HepG2 (cell line): ENCODE measurements around the gene RXYLT1. TPM values are rescaled to one million over a fixed set of nuclear protein-coding genes. Genes with fewer than 3 reads are reported as not detected.

Experiments used
- ATAC-seq: fragments of 200-7000 bp; cut with Tn5 transposase; 3 replicates; pipeline ENCODE4 v1.9.1; 2020; ENCODE audit warnings: mild to moderate bottlenecking, moderate library complexity
- BruUV-seq: library from RNA; stranded (reverse); fragments of 400-500 nt; replicated peaks from 2 replicates; lab custom pipeline; 2021; lab: Mats Ljungman, UMichigan
- CTCF ChIA-PET: fragments of 300-600 bp; formaldehyde crosslinking; extraction: SDS; loops from one replicate; lab custom pipeline; 2021; ENCODE audit warnings: low total read pairs, inconsistent platforms, low intra/inter-chr PET ratio; lab: Yijun Ruan, JAX
- POLR2A ChIA-PET: fragments of 350-600 bp; sonication (Branson Sonifier 250); formaldehyde crosslinking; loops from one replicate; lab custom pipeline; 2020; ENCODE audit warnings: antibody characterized with exemption, inconsistent platforms; lab: Yijun Ruan, JAX
- DNase-seq: peaks from one replicate; pipeline ENCODE4 v3.0.0-alpha.2; 2015; ENCODE audit warnings: low spot score
- FAIRE-seq: peaks from 3 replicates; lab custom pipeline; 2011; peaks lifted over from hg19 to GRCh38; lab: Jason Lieb, UNC
- H2AFZ ChIP-seq: one replicate; pipeline ENCODE4 v1.6.1; 2011; ENCODE audit warnings: low read length, inconsistent platforms
- H3K27ac ChIP-seq: fragments of 300-600 bp; 3 replicates; pipeline ENCODE4 v1.8.0; 2011; ENCODE audit warnings: mixed run types, mild to moderate bottlenecking, mixed read lengths, low read length, inconsistent platforms; ENCODE audit not compliant: insufficient read depth; ENCODE audit errors: extremely low read length
- H3K27me3 ChIP-seq, 2 experiments: fragments of 200-600 bp in 1 of 2; 2 replicates in 1 of 2; 3 replicates in 1 of 2; pipeline versions ENCODE4 v1.6.0 to v1.8.0; 2011; ENCODE audit warnings: low read length in 2 of 2, mild to moderate bottlenecking in 2 of 2, moderate library complexity in 2 of 2, inconsistent platforms in 1 of 2; ENCODE audit not compliant: insufficient read depth in 2 of 2, control insufficient read depth in 1 of 2
- H3K36me3 ChIP-seq, 2 experiments: fragments of 200-600 bp in 1 of 2; replicated peaks in 1 of 2; 2 replicates in 1 of 2; 3 replicates in 1 of 2; pipeline versions ENCODE4 v1.5.1 to v1.8.0; 2011; ENCODE audit warnings: low read length in 2 of 2, inconsistent platforms in 1 of 2; ENCODE audit not compliant: insufficient read depth in 2 of 2, control insufficient read depth in 1 of 2
- H3K4me1 ChIP-seq: 2 replicates; pipeline ENCODE4 v1.5.1; 2012; ENCODE audit warnings: low read length, inconsistent platforms; ENCODE audit not compliant: insufficient read depth
- H3K4me2 ChIP-seq: 2 replicates; pipeline ENCODE4 v1.6.0; 2011; ENCODE audit warnings: low read depth, low read length, inconsistent platforms
- H3K4me3 ChIP-seq, 3 experiments: fragments of 200-600 bp in 1 of 3; sonication (generic), shearing (Covaris generic) in 1 of 3; replicated peaks in 1 of 3; 2 replicates each; pipeline ENCODE4 v1.5.1; 2011 to 2016; ENCODE audit warnings: low read length in 3 of 3, inconsistent platforms in 2 of 3, low read depth in 2 of 3, mild to moderate bottlenecking in 2 of 3, control low read depth in 1 of 3, mixed read lengths in 1 of 3; ENCODE audit not compliant: insufficient read depth in 1 of 3
- H3K79me2 ChIP-seq: one replicate; pipeline ENCODE4 v1.6.1; 2011; ENCODE audit warnings: low read length, inconsistent platforms; ENCODE audit not compliant: insufficient read depth
- H3K9ac ChIP-seq: 2 replicates; pipeline ENCODE4 v1.6.0; 2011; ENCODE audit warnings: mild to moderate bottlenecking, low read depth, low read length, inconsistent platforms; ENCODE audit not compliant: insufficient read depth
- H3K9me3 ChIP-seq: 2 replicates; pipeline ENCODE4 v1.5.1; 2012; ENCODE audit warnings: mild to moderate bottlenecking, low read length
- H4K20me1 ChIP-seq: 2 replicates; pipeline ENCODE4 v1.6.0; 2011; ENCODE audit warnings: inconsistent platforms, mild to moderate bottlenecking, low read length, moderate library complexity; ENCODE audit not compliant: insufficient read depth
- FOXA1 ChIP-seq, 2 experiments: fragments of 450-650 bp in 1 of 2; sonication (generic) in 1 of 2; formaldehyde crosslinking in 1 of 2; IDR thresholded peaks; 2 replicates each; pipeline versions ENCODE4 v1.4.0 to v1.6.1; 2016 to 2020; ENCODE audit warnings: missing genetic modification reagents in 1 of 2
- KAT2B ChIP-seq: fragments of 150-350 bp; IDR thresholded peaks from 2 replicates; pipeline ENCODE4 v1.6.1; 2014; ENCODE audit warnings: low read depth, low read length, borderline replicate concordance
- NFYB ChIP-seq: sonication (generic); formaldehyde crosslinking; IDR thresholded peaks from 2 replicates; pipeline ENCODE4 v1.4.0; 2020; ENCODE audit warnings: missing genetic modification reagents
- POLR2AphosphoS2 ChIP-seq: IDR thresholded peaks from 2 replicates; pipeline ENCODE4 v1.6.1; 2011; ENCODE audit warnings: low read depth, low read length, improper control_type of control experiment
- TSC22D2 ChIP-seq: sonication (generic); formaldehyde crosslinking; IDR thresholded peaks from 2 replicates; pipeline ENCODE4 v1.5.1; 2020; ENCODE audit warnings: missing genetic modification reagents, mild to moderate bottlenecking, borderline replicate concordance
- ZNF44 ChIP-seq: sonication (generic); formaldehyde crosslinking; IDR thresholded peaks from 2 replicates; pipeline ENCODE4 v1.5.1; 2020; ENCODE audit warnings: mild to moderate bottlenecking, missing genetic modification reagents
- ZNF644 ChIP-seq: IDR thresholded peaks from 2 replicates; pipeline ENCODE4 v1.6.1; 2016; ENCODE audit warnings: low read depth
- ZNF672 ChIP-seq: sonication (generic); formaldehyde crosslinking; IDR thresholded peaks from 2 replicates; pipeline ENCODE4 v1.8.1; 2022; ENCODE audit warnings: missing genetic modification reagents
- ZSCAN22 ChIP-seq: sonication (generic); formaldehyde crosslinking; IDR thresholded peaks from 2 replicates; pipeline ENCODE4 v1.4.0; 2020; ENCODE audit warnings: mild to moderate bottlenecking, missing genetic modification reagents
- WGBS: methylation state at CpG from one replicate; pipeline ENCODE4 v1.1.6; 2017; ENCODE audit warnings: low lambda C conversion rate; 5-methylcytosine and 5-hydroxymethylcytosine counted together
- in situ Hi-C: cut with HindIII; loops from 2 replicates; pipeline ENCODE4 v1.10.0; 2017; ENCODE audit warnings: low pct_unique_long_range_greater_than_20kb; ENCODE audit not compliant: extremely low pct_ligation_motif_present
- intact Hi-C: fragments of 100-400 bp; cut with micrococcal nuclease; formaldehyde crosslinking; loops from one replicate; pipeline ENCODE4 v1.10.0; 2022; ENCODE audit not compliant: unreplicated experiment
- polyA plus RNA-seq, 8 experiments: library from polyadenylated mRNA; depleted of rRNA in 3 of 8; stranded (reverse) in 7 of 8; unstranded in 1 of 8; fragments of >200 nt; fragmentation: Illumina TruSeq in 4 of 8; extraction: Trizol in 4 of 8; gene quantifications; 2 replicates each; pipeline versions ENCODE4 v1.2.1 to v1.2.3, GENCODE V29; 2011 to 2016; ENCODE audit warnings: low read depth in 4 of 8, missing spikeins in 1 of 8, mixed read lengths in 1 of 8; ENCODE audit not compliant: insufficient read depth in 1 of 8
- total RNA-seq, 5 experiments: library from RNA; depleted of rRNA; stranded (reverse); fragments of >200 nt; fragmentation: Illumina TruSeq; extraction: Trizol; gene quantifications; 2 replicates each; pipeline ENCODE4 v1.2.3, GENCODE V29; 2016; ENCODE audit warnings: low read depth in 1 of 5
- TF ChIP-seq, protein P1 (sequence below): sonication (generic); formaldehyde crosslinking; IDR thresholded peaks from 2 replicates; pipeline ENCODE4 v1.4.0; 2020; ENCODE audit warnings: missing genetic modification reagents

The RXYLT1 gene
- total and polyA plus RNA-seq, 2 of the 13 experiments (the other 11 are each of a cell fraction or from before 2014, with no cell fraction given), result 8.3 to 15.5 TPM

DNA sequence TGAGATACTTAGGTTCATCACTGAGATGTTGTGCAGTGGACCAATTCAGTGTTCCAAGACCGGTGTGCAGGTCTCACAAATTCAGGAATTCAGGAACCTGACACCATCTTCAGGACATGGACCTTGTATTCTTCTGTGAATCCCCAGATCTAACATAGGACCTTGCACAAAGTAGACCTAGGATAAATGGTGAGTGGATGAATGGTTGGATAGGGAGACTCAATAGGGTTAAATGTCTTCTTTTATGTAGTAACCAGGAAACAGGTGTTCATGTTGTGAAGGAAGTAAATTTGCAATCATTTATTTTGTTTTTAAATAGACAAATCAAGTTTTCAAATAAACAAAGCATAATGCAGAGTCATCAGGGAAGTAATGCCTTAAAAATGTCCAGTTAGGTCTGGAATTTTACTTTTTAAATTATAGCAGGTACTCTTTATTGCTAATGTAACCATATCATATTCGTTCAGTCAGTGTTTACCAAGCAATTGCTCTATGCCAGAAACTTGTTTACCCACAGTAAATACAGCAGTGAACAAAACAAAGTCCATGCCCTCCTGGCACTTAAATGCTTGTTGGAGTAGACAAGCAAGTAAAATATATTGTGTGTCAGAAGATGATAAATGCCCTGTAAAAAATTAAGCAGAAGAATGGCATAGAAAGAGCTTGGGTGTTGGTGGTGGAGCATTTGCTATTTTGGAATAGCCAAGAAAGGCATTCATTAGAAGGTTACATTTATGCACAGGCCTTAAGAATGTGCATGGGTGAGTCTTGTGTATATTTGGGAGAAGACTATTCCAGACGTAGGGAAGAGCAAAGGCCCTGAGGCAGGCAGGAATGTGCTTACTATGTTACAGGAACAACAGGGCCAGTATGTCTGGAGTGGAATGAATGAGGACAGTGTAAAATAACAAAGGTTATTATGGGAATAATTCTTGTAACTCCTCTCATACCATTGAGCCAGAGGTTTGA is 26.3 kb downstream of the RXYLT1 start (continued):
- TF ChIP-seq KAT2B (no peak), ZNF44 (no peak), FOXA1 (IDR thresholded peaks at IDR 0.05) (peak; percentile 93), FOXA1 (CRISPR knock-in tag; IDR thresholded peaks at IDR 0.05) (peak; percentile 70), NFYB (CRISPR knock-in tag) (no peak), ZSCAN22 (no peak)
- TF ChIP-seq, all 625 proteins: peak for 26

DNA sequence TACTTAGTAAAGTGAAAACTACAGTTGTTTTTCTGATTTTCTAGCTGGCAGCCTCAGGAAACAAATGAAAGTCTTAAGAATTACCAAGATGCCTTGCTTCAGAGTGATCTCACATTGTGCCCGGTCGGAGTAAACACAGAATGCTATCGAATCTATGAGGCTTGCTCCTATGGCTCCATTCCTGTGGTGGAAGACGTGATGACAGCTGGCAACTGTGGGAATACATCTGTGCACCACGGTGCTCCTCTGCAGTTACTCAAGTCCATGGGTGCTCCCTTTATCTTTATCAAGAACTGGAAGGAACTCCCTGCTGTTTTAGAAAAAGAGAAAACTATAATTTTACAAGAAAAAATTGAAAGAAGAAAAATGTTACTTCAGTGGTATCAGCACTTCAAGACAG is 28.9 kb downstream of the RXYLT1 start:
- 93% methylated on average over 5 of the region's 5 CpGs for whole genome bisulfite sequencing
- no peak overlapping the region for H3K4me2 ChIP-seq
- ChIA-PET CTCF (no interaction called here), POLR2A (no interaction called here)
- no peak overlapping the region for H3K4me3 ChIP-seq
- in situ Hi-C loops (loop anchor here (10.0 to 25.0 kb wide), 2 partner anchors 146 to 384 kb away; partner anchors contain the start of gene DPY19L2), intact Hi-C loops (no loop called here)
- no peak overlapping the region for H2AFZ ChIP-seq
- no peak for TF ChIP-seq ZNF672 (CRISPR knock-in tag)
- TF ChIP-seq TSC22D2, result no peak
- no peak for TF ChIP-seq ZNF644 (CRISPR knock-in tag)
- no peak for TF ChIP-seq POLR2AphosphoS2
- TF ChIP-seq, protein P1, sequence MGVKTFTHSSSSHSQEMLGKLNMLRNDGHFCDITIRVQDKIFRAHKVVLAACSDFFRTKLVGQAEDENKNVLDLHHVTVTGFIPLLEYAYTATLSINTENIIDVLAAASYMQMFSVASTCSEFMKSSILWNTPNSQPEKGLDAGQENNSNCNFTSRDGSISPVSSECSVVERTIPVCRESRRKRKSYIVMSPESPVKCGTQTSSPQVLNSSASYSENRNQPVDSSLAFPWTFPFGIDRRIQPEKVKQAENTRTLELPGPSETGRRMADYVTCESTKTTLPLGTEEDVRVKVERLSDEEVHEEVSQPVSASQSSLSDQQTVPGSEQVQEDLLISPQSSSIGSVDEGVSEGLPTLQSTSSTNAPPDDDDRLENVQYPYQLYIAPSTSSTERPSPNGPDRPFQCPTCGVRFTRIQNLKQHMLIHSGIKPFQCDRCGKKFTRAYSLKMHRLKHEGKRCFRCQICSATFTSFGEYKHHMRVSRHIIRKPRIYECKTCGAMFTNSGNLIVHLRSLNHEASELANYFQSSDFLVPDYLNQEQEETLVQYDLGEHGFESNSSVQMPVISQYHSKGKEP, result no peak
- BruUV-seq, result no TSS peak
- H3K4me1 ChIP-seq, result peaks cover 39% of the 10 kb centered on the region
- DNase-seq (no peak), ATAC-seq (no peak), FAIRE-seq (no peak)
- H3K9ac ChIP-seq, result no peak overlapping the region
- peaks cover 0 to 2% of the 10 kb centered on the region in 2 experiments; a peak in 3 of 5 replicates for H3K36me3 ChIP-seq
- no peaks in the 10 kb centered on the region for H3K27me3 ChIP-seq
- no peaks in the 10 kb centered on the region for H4K20me1 ChIP-seq
- no peak overlapping the region for H3K27ac ChIP-seq
- H3K9me3 ChIP-seq, result no peaks in the 10 kb centered on the region
- H3K79me2 ChIP-seq, result no peaks in the 10 kb centered on the region
